H9 (cell line): ENCODE data around the gene ART4. TPM values are rescaled to one million over a fixed set of nuclear protein-coding genes. Genes with fewer than 3 reads are reported as not detected.

Experiments
- DNase-seq: peaks from one replicate; pipeline ENCODE4 v3.0.0-alpha.2; 2017
- H2AFZ ChIP-seq: one replicate; pipeline ENCODE4 v1.6.1; 2013; ENCODE audit warnings: mild to moderate bottlenecking, low read length, control low read depth, moderate library complexity
- H2AK5ac ChIP-seq: 2 replicates; pipeline ENCODE4 v1.6.1; 2013; ENCODE audit warnings: low read length, control low read depth, mixed read lengths; ENCODE audit not compliant: insufficient read length
- H2BK120ac ChIP-seq: one replicate; pipeline ENCODE4 v1.6.1; 2013; ENCODE audit warnings: low read depth, mild to moderate bottlenecking, low read length, control low read depth, inconsistent platforms; ENCODE audit not compliant: poor library complexity, severe bottlenecking
- H2BK12ac ChIP-seq: 2 replicates; pipeline ENCODE4 v1.6.1; 2013; ENCODE audit warnings: low read length, control low read depth, mixed read lengths, low read depth; ENCODE audit not compliant: insufficient read length
- H2BK15ac ChIP-seq: 2 replicates; pipeline ENCODE4 v1.6.1; 2013; ENCODE audit warnings: low read depth, low read length, control low read depth
- H2BK20ac ChIP-seq: one replicate; pipeline ENCODE4 v1.6.1; 2013; ENCODE audit warnings: low read depth, mild to moderate bottlenecking, low read length, control low read depth, inconsistent platforms; ENCODE audit not compliant: poor library complexity, severe bottlenecking
- H2BK5ac ChIP-seq: 2 replicates; pipeline ENCODE4 v1.6.1; 2013; ENCODE audit warnings: low read length, control low read depth, mixed read lengths; ENCODE audit not compliant: insufficient read length
- H3K14ac ChIP-seq: 2 replicates; pipeline ENCODE4 v1.6.1; 2013; ENCODE audit warnings: low read length, control low read depth; ENCODE audit not compliant: insufficient read depth
- H3K18ac ChIP-seq: 2 replicates; pipeline ENCODE4 v1.6.1; 2013; ENCODE audit warnings: low read depth, mild to moderate bottlenecking, mixed read lengths, low read length, control low read depth; ENCODE audit not compliant: insufficient read length
- H3K23ac ChIP-seq: 2 replicates; pipeline ENCODE4 v1.6.1; 2013; ENCODE audit warnings: low read length, control low read depth, mixed read lengths, low read depth; ENCODE audit not compliant: insufficient read length
- H3K23me2 ChIP-seq: 2 replicates; pipeline ENCODE4 v1.6.1; 2013; ENCODE audit warnings: low read depth, mild to moderate bottlenecking, mixed read lengths, low read length, control low read depth; ENCODE audit not compliant: insufficient read length, poor library complexity, severe bottlenecking
- H3K27ac ChIP-seq: 2 replicates; pipeline ENCODE4 v1.5.1; 2013; ENCODE audit warnings: low read length, control low read depth, mixed read lengths, low read depth; ENCODE audit not compliant: insufficient read length
- H3K27me3 ChIP-seq: 2 replicates; pipeline ENCODE4 v1.6.1; 2013; ENCODE audit warnings: low read length, control low read depth, inconsistent platforms; ENCODE audit not compliant: insufficient read depth
- H3K4ac ChIP-seq: 2 replicates; pipeline ENCODE4 v1.6.1; 2013; ENCODE audit warnings: low read depth, mild to moderate bottlenecking, control low read depth, inconsistent platforms, low read length, moderate library complexity
- H3K4me1 ChIP-seq: 2 replicates; pipeline ENCODE4 v1.6.1; 2013; ENCODE audit warnings: low read length, control low read depth, inconsistent platforms; ENCODE audit not compliant: insufficient read depth
- H3K4me2 ChIP-seq: 2 replicates; pipeline ENCODE4 v1.6.1; 2013; ENCODE audit warnings: low read length, control low read depth, mixed read lengths; ENCODE audit not compliant: insufficient read length, insufficient read depth
- H3K56ac ChIP-seq: 2 replicates; pipeline ENCODE4 v1.6.1; 2013; ENCODE audit warnings: low read depth, mild to moderate bottlenecking, mixed read lengths, low read length, control low read depth; ENCODE audit not compliant: insufficient read length
- H3K79me1 ChIP-seq: 2 replicates; pipeline ENCODE4 v1.6.1; 2013; ENCODE audit warnings: low read depth, mild to moderate bottlenecking, moderate library complexity, low read length, control low read depth, inconsistent platforms; ENCODE audit not compliant: insufficient read depth, poor library complexity, severe bottlenecking
- H3K79me2 ChIP-seq: 2 replicates; pipeline ENCODE4 v1.6.1; 2013; ENCODE audit warnings: low read length, control low read depth, inconsistent platforms; ENCODE audit not compliant: insufficient read depth
- H3K9ac ChIP-seq: 2 replicates; pipeline ENCODE4 v1.6.1; 2013; ENCODE audit warnings: low read length, control low read depth, mixed read lengths; ENCODE audit not compliant: insufficient read length; ENCODE audit errors: extremely low read depth
- H3K9me3 ChIP-seq: one replicate; pipeline ENCODE4 v1.6.1; 2013; ENCODE audit warnings: low read depth, low read length, inconsistent platforms; ENCODE audit not compliant: control insufficient read depth
- H3T11ph ChIP-seq: one replicate; pipeline ENCODE4 v1.6.1; 2013; ENCODE audit warnings: mild to moderate bottlenecking, low read length, control low read depth, inconsistent platforms
- H4K20me1 ChIP-seq: one replicate; pipeline ENCODE4 v1.6.1; 2013; ENCODE audit not compliant: control insufficient read depth, insufficient read length, insufficient read depth
- H4K5ac ChIP-seq: 2 replicates; pipeline ENCODE4 v1.6.1; 2013; ENCODE audit warnings: low read depth, mild to moderate bottlenecking, mixed read lengths, low read length, control low read depth; ENCODE audit not compliant: insufficient read length
- H4K8ac ChIP-seq: replicated peaks from 2 replicates; pipeline ENCODE4 v1.6.1; 2013; ENCODE audit warnings: low read length, control low read depth, mixed read lengths, low read depth; ENCODE audit not compliant: insufficient read length
- H4K91ac ChIP-seq: 2 replicates; pipeline ENCODE4 v1.6.1; 2013; ENCODE audit warnings: low read depth, mild to moderate bottlenecking, moderate library complexity, mixed read lengths, low read length, control low read depth; ENCODE audit not compliant: insufficient read length
- H3K27ac Mint-ChIP-seq, 3 experiments: 2 replicates in 2 of 3; 3 replicates in 1 of 3; pipeline ENCODE4 v1.8.0; 2020 to 2021; ENCODE audit warnings: mixed read lengths in 3 of 3, mild to moderate bottlenecking in 1 of 3, moderate library complexity in 1 of 3
- H3K27me3 Mint-ChIP-seq: 2 replicates; pipeline ENCODE4 v1.8.0; 2021; ENCODE audit warnings: low read depth, mild to moderate bottlenecking, moderate library complexity, mixed read lengths
- H3K36me3 Mint-ChIP-seq, 3 experiments: 2 replicates in 2 of 3; 3 replicates in 1 of 3; pipeline ENCODE4 v1.8.0; 2020 to 2021; ENCODE audit warnings: low read depth in 3 of 3, mixed read lengths in 3 of 3; ENCODE audit not compliant: insufficient read depth in 1 of 3
- H3K4me1 Mint-ChIP-seq, 2 experiments: 2 replicates each; pipeline ENCODE4 v1.8.0; 2020; ENCODE audit warnings: mixed read lengths in 2 of 2
- H3K4me3 Mint-ChIP-seq, 2 experiments: 2 replicates in 1 of 2; 3 replicates in 1 of 2; pipeline ENCODE4 v1.8.0; 2020 to 2021; ENCODE audit warnings: mild to moderate bottlenecking in 2 of 2, mixed read lengths in 2 of 2, moderate library complexity in 1 of 2
- H3K9me3 Mint-ChIP-seq, 2 experiments: 2 replicates in 1 of 2; 3 replicates in 1 of 2; pipeline ENCODE4 v1.8.0; 2020; ENCODE audit warnings: mild to moderate bottlenecking in 2 of 2, mixed read lengths in 2 of 2, moderate library complexity in 1 of 2
- WGBS: extraction: QIAGEN DNeasy Blood & Tissue Kit; methylation state at CpG from one replicate; pipeline ENCODE4 v1.1.7; 2013; ENCODE audit warnings: missing lambda C conversion rate, low lambda C conversion rate, mixed read lengths; ENCODE audit not compliant: insufficient read length; ENCODE audit errors: extremely low coverage; 5-methylcytosine and 5-hydroxymethylcytosine counted together
- total RNA-seq: library from RNA; stranded (reverse); gene quantifications from 2 replicates; pipeline ENCODE4 v1.2.1, GENCODE V29; 2021
- TF ChIP-seq, protein P1 (sequence below): fragments of 200-600 bp; sonication (generic); conservative IDR thresholded peaks from 3 replicates; pipeline ENCODE4 v1.8.0; 2021; ENCODE audit warnings: antibody characterized with exemption, mild to moderate bottlenecking

Gene ART4
- total RNA-seq, 1 experiment from 2014 or later, result not detected

DNA sequence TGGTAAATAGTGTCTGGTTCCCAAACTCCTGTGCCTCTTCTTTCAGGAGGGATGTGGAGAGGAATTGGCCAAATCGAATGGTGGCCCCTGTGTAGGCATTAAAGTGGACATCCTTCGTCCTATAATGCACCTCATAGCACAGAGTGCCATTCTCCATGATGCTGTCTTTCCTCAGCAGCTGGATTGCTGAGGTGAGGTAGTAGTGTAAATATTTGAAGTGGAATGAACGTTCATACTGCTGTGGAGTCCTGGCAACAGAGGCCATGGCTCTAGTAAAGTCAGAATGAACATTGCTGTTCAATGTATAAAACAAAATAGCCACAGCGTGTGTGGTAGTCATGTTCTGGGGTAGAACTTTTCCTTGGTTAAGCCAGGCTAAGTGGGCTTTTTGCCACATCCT, 2.7 kb downstream of the ART4 start:
- no peak overlapping the region for H2BK12ac ChIP-seq
- no peak overlapping the region for H3K4me3 Mint-ChIP-seq
- no peak overlapping the region for H2BK15ac ChIP-seq
- DNase-seq, result no peak
- no peak overlapping the region for H2AK5ac ChIP-seq
- H4K5ac ChIP-seq, result no peak overlapping the region
- H3K23me2 ChIP-seq, result no peaks in the 10 kb centered on the region
- H3K27me3 Mint-ChIP-seq, result no peaks in the 10 kb centered on the region
- no peak overlapping the region for H2BK120ac ChIP-seq
- TF ChIP-seq, protein P1, sequence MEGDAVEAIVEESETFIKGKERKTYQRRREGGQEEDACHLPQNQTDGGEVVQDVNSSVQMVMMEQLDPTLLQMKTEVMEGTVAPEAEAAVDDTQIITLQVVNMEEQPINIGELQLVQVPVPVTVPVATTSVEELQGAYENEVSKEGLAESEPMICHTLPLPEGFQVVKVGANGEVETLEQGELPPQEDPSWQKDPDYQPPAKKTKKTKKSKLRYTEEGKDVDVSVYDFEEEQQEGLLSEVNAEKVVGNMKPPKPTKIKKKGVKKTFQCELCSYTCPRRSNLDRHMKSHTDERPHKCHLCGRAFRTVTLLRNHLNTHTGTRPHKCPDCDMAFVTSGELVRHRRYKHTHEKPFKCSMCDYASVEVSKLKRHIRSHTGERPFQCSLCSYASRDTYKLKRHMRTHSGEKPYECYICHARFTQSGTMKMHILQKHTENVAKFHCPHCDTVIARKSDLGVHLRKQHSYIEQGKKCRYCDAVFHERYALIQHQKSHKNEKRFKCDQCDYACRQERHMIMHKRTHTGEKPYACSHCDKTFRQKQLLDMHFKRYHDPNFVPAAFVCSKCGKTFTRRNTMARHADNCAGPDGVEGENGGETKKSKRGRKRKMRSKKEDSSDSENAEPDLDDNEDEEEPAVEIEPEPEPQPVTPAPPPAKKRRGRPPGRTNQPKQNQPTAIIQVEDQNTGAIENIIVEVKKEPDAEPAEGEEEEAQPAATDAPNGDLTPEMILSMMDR, result no peak
- H3K9me3 ChIP-seq, result no peaks in the 10 kb centered on the region
- no peak overlapping the region for H3K27ac ChIP-seq
- H3K9me3 Mint-ChIP-seq, result peaks cover 7 to 9% of the 10 kb centered on the region in 2 experiments
- H3K4me2 ChIP-seq, result no peak overlapping the region
- H3K4ac ChIP-seq, result no peak overlapping the region
- H3K18ac ChIP-seq, result no peak overlapping the region
- no peak overlapping the region for H2BK5ac ChIP-seq
- H3K36me3 Mint-ChIP-seq, result peaks cover 0 to 10% (median 0%) of the 10 kb centered on the region in 3 experiments; a peak in 2 of 7 replicates
- H3K27me3 ChIP-seq, result no peaks in the 10 kb centered on the region
- H3K27ac Mint-ChIP-seq, result no peak overlapping the region
- no CpG with 5 or more reads among the region's 4 CpGs for WGBS
- H3K79me1 ChIP-seq, result no peaks in the 10 kb centered on the region
- no peak overlapping the region for H3T11ph ChIP-seq
- no peak overlapping the region for H2AFZ ChIP-seq
- no peaks in the 10 kb centered on the region for H3K79me2 ChIP-seq
- H2BK20ac ChIP-seq, result no peak overlapping the region
- no peak overlapping the region for H3K14ac ChIP-seq
- H4K8ac ChIP-seq, result no peak overlapping the region
- H3K23ac ChIP-seq, result no peak overlapping the region
- H3K9ac ChIP-seq, result no peak overlapping the region
- H3K4me1 ChIP-seq, result no peaks in the 10 kb centered on the region
- no peak overlapping the region for H4K91ac ChIP-seq
- H3K4me1 Mint-ChIP-seq, result peaks cover 7 to 8% of the 10 kb centered on the region in 2 experiments; a peak in 3 of 4 replicates
- H3K56ac ChIP-seq, result no peak overlapping the region
- no peaks in the 10 kb centered on the region for H4K20me1 ChIP-seq
